ENCODE measurements around the gene HERPUD2.

- TF ChIP-seq, protein P1, sequence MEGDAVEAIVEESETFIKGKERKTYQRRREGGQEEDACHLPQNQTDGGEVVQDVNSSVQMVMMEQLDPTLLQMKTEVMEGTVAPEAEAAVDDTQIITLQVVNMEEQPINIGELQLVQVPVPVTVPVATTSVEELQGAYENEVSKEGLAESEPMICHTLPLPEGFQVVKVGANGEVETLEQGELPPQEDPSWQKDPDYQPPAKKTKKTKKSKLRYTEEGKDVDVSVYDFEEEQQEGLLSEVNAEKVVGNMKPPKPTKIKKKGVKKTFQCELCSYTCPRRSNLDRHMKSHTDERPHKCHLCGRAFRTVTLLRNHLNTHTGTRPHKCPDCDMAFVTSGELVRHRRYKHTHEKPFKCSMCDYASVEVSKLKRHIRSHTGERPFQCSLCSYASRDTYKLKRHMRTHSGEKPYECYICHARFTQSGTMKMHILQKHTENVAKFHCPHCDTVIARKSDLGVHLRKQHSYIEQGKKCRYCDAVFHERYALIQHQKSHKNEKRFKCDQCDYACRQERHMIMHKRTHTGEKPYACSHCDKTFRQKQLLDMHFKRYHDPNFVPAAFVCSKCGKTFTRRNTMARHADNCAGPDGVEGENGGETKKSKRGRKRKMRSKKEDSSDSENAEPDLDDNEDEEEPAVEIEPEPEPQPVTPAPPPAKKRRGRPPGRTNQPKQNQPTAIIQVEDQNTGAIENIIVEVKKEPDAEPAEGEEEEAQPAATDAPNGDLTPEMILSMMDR (IDR thresholded peaks at IDR 0.05), result no peak
- TF ChIP-seq EZH2phosphoT487 (IDR thresholded peaks at IDR 0.05; ENCODE audit: borderline replicate concordance, low read depth) (no peak), SMC3 (IDR thresholded peaks at IDR 0.05; ENCODE audit: low read depth, low read length) (no peak), REST (IDR thresholded peaks at IDR 0.05; ENCODE audit: low read depth, low read length) (no peak), POLR2AphosphoS5 (IDR thresholded peaks at IDR 0.05; ENCODE audit: low read depth, low read length) (no peak), YY1 (IDR thresholded peaks at IDR 0.05; ENCODE audit: low read depth) (no peak), GATA2 (CRISPR knock-in tag; IDR thresholded peaks at IDR 0.05) (no peak)
Measured at GRCh38 chr7:35702541-35702940, 7.6 kb upstream of the HERPUD2 start.
